DMS79 (cell line): ENCODE results near the gene APBA1.

Experiments
- DNase-seq: peaks from one replicate; lab custom pipeline; 2025; lab: John Stamatoyannopoulos, UW

APBA1 gene

DNA sequence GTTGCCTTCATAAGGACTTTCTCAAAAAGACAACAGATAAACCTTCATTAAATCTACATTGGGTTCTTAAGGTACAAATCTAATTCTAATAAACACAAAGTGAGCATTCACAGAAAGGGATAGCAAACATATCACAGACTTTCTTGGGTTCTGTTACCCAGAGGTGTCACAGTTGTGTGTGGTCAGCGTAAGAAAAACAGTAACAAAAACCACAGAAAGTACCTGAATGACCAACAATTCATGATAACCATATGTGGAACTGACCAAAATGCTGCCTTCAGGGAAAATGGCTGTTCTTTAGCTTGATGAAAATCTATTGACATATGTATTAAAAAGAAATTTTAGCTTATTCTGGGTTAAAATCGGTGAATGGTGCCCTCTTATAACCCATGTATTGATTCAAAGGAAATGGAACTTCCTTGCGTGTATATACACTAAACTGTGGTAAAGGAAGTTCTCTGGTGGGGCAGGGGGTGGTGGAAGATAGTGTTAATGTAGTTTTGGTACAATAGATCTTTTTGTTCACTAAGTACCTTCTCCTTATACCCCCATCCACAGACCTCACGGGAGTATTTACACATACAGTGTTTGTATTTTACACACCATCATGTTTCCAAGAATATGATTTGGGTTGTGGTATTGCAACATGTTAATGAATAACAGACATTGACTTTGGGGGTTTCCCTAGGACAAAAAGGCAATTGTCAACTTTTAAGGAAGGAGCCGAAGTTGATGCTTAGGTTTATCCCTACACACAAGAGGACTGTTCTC is 152.5 kb downstream of the APBA1 start:
- no peak for DNase-seq

GRCh38 chr9:69516353-69517322 is 155.5 kb downstream of the APBA1 start:
- no peak for DNase-seq

DNA sequence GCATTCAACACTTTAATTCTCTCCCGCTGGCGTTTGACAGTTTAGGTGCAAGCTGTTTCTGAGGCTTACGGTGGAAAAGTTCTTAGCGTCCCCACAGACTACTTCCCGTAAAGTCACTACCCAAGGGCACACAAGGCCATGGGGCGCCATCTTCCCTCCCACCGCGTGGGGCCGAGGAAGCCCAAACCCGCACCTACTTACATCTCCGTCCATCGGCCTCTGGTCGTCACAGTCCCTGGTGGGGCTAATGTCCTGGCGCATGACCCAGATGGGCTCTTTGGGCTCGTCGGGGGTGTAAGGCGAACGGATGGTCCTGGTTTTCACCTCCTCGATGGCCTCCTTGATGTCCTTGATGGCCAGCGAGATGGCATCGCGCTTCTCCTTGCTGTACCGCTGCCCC is 156.4 kb downstream of the APBA1 start:
- no peak for DNase-seq

GRCh38 chr9:69513141-69513820 is 158.9 kb downstream of the APBA1 start:
- DNase-seq, result no peak

- DNase-seq, result no peak
Observed at GRCh38 chr9:69504058-69504457, 168.1 kb downstream of the APBA1 start.

DNA sequence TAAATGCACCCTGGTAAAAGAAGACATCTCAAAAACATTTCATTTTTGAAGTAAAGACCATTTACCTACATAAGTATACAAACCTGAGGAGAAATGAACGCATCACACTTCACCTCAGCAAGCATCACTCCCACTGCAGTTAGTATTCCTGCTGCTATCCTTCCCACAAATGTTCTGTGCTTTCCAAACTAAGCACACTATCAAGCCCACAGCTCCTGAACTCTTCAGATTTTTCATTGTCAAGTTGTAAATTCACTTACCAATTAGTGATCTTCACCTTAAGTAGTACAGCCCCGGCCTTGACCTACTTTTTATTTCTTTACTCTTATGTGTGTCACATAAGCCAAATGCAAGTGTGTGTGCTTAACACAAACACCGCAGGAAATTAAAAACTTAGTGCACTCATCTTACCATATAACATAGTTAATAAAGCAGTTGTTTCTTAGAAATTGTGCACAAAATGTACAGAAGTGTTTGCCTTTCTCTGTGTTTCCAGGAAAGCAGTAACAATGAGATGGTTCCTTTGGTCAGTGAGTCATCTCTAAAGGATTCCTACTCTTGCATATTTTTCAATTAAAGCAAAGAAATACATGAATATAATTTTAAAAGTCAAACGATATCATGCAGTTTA is 169.4 kb downstream of the APBA1 start:
- DNase-seq, result no peak

DNA sequence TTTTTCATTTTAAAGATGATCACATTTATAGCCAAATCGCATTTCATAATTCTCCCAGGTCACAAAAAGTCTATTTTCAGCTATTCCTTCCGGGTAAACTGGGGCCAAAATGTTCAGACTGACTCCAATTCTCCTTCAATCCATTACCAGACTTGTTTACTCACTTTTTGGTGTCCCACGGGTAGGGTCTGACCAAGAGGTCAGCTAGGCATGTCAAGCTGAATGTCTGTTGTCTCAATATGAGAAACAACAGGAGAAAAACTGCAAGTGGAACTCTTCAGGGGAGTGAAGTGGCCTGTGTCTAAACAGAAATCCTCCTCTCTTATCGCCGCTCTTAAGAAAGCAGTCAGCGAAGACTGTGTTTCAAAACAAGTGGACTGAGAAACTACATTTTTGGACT is 171.3 kb downstream of the APBA1 start:
- peak; percentile 44 for DNase-seq

DNA sequence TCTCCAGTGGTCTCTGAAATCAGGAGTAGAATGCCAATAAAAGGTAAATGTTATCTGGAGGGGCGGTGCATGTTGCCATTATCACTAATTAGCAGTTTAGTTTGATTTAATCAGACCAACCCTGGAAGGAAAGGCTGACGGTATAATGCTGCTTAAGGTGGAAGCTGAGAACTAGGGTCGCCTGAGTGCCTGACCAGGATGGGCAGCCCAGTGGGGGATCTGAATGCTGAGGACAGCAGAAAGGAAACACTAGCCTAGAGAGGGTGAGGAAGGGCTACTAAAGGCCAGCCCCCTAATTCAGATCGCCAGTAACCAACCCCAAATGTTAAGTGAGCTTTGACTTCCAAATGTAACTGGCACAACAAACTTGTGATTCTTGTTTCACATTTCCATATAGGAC is 172.2 kb downstream of the APBA1 start:
- DNase-seq, result no peak

- peak; percentile 55 for DNase-seq
Observed at GRCh38 chr9:69499407-69499806, 172.8 kb downstream of the APBA1 start.

DNA sequence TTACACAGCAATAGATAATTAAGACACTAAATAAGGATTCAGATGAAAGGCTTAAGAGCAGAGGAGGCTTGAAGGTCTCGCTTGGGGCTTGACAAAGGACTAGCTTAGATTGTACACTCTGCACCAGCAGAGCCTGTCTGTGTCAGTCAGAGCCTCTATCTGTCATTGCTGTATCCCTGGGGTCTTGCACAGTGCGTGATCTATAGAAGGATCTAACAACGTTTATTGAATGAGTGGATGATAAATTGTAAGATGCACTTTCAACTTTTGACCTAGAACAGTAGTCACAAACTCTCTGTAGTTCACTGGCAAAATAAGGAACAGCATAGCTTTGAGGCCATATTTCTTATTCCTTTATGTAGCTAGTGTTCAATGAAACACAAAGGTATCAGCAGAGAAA is 173.7 kb downstream of the APBA1 start:
- no peak for DNase-seq

- DNase-seq, result no peak
Observed at GRCh38 chr9:69497816-69498215, 174.4 kb downstream of the APBA1 start.

GRCh38 chr9:69496846-69497450 is 175.2 kb downstream of the APBA1 start:
- DNase-seq, result no peak

DNA sequence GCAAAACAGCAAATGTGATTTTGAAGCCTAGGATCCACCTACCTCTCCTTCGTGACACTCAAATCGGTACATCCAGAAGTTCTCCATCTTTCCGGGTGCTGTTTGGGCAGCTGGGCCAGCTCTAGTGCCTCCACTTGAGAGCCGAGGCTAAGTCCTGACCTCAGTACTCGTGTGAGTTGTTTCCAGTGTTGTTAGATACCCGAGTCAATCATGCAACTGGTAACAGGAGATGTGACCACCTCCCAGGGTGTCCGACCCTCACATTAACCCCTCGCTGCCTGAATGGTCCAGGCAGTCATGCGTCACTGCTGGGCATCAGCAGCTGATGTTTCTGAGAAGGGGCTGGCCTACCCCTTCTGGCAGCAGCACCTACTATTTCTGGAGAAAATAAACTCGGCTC is 176.9 kb downstream of the APBA1 start:
- no peak for DNase-seq

DNA sequence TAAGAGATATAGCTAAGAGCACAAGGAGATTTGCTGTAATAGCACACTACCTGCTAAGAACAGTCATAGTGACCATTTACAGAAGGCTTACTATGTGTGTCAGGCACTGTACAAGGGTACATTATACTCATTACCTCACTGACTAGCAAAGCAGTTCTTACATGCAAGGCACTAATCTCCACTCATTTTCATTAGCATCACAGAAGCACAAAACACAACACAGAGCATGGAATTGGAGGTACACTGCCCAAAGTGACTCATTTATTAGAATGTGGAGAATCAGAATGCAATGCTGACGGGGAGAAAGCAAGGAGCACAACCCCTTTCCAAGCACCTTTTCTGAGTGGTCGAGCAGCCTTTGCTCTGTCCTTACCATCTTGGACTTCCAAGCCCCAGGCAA is 177.4 kb downstream of the APBA1 start:
- no peak for DNase-seq

GRCh38 chr9:69494208-69494607 is 178.0 kb downstream of the APBA1 start:
- no peak for DNase-seq

DNA sequence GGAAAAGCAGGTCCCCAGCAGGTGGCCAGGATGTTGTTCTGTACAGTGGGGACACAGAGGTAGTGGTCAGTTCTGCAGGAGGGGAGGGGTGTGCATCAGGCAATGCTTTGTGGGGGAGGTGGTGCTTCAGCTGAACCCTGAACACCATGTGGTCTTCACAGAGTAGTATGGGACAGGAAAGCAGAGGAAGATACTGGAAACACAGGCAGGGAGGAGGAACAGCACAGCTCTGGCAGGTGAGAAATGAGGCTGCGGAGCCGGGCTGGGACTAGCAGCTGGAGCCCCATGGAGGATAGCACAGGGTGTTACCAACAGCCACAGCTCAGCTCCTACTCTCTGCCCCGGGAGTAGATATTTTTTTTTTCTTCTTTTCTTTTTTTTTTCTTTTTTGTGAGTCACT is 185.7 kb downstream of the APBA1 start:
- no peak for DNase-seq

GRCh38 chr9:69485466-69485865 is 186.7 kb downstream of the APBA1 start:
- no peak for DNase-seq

- no peak for DNase-seq
Observed at GRCh38 chr9:69483886-69484422, 188.2 kb downstream of the APBA1 start.

DNA sequence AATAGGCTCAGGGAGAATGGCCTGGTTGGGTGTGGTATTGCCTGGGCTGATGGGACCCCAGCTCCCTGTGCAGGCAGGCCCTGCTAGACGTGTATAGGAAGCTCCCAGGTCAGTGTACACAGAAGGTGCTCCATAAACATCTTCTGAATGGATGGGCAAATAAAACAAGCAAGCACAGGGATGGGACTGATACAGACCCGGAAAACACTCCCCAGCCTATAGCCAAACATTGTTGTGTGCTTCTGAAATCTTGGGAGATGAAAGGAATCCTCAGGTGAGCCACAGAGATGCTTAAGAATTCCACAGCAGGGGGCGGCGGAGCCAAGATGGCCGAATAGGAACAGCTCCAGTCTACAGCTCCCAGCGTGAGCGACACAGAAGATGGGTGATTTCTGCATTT is 195.4 kb downstream of the APBA1 start:
- DNase-seq, result no peak

DNA sequence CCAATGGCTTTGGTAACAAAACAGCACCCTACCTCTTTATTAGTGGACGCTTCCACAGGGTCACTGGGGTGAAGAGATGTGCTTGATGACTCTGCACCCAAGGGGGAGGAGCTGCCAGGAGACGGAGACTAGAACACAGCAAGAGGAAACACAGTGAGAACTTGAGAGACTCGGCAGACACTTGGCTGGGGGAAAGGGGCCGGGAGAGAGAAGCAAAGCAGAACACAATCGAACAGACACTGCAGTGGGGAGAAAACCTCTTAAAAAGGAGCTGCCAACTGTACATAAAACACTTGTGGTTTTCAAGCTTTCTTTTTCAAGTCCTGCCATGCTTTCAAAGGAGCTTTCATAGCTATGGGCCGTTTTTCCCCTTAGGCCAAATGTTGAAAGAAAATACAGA is 196.2 kb downstream of the APBA1 start:
- DNase-seq, result peak; percentile 72

DNA sequence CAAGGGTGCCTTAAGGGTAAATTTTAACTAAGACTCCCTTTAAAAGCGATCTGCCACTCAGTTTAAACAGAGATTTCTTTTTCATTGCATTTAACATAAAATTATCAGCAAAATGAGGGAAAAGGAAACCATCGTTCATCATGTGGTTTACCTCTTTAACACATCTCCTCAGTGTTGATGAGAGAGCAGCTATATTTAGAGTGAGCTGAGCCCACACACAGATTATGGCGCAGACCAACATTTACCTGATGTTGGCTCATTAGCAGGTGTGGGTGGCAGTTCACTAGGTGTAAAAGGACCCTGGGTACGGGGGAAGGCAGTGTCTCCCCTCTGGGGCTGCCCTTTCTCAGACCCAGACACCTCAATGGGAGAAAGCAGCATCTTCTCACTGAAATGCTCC is 197.3 kb downstream of the APBA1 start:
- no peak for DNase-seq
